ENCODE data around the gene CLASP2.
"Not testable (repeated sequence)": the region's sequence is repeated elsewhere in the genome, so short reads cannot be mapped to it uniquely, and the experiment has no call there.

The CLASP2 gene

GRCh38 chr3:33447958-33448357 is 270.1 kb downstream of the CLASP2 start:
- no peak for DNase-seq (ENCODE audit: low spot score)

- not testable (repeated sequence) for DNase-seq (ENCODE audit: low spot score)
Measured at GRCh38 chr3:33447256-33447625, 270.8 kb downstream of the CLASP2 start.

Data from hepatic stellate cell (primary cell).